Measurements from ENCODE around the gene LACTBL1. TPM values are rescaled to one million over a fixed set of nuclear protein-coding genes. Genes with fewer than 3 reads are reported as not detected.

The LACTBL1 gene
- total RNA-seq, 1 experiment from 2014 or later = not detected

DNA sequence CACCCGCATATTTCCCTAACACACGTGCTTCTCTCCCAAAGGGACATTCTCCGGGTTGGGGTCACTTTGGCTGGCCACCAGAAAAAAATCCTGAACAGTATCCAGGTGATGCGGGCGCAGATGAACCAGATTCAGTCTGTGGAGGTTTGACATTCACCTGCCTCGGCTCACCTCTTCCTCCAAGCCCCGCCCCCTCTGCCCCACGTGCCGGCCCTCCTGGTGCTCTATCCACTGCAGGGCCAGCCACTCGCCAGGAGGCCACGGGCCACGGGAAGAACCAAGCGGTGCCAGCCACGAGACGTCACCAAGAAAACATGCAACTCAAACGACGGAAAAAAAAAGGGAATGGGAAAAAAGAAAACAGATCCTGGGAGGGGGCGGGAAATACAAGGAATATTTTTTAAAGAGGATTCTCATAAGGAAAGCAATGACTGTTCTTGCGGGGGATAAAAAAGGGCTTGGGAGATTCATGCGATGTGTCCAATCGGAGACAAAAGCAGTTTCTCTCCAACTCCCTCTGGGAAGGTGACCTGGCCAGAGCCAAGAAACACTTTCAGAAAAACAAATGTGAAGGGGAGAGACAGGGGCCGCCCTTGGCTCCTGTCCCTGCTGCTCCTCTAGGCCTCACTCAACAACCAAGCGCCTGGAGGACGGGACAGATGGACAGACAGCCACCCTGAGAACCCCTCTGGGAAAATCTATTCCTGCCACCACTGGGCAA is 59.1 kb downstream of the LACTBL1 start:
- no peak overlapping the region for H3K18ac ChIP-seq (ENCODE audit: insufficient read length, low read depth, low read length)
- H3K79me2 ChIP-seq (ENCODE audit: insufficient read depth, low read length) = no peaks in the 10 kb centered on the region
- H4K91ac ChIP-seq (ENCODE audit: insufficient read length, low read depth, low read length) = no peak overlapping the region
- no peak overlapping the region for H2BK20ac ChIP-seq (ENCODE audit: low read depth, low read length, poor library complexity, severe bottlenecking)
- H4K5ac ChIP-seq (ENCODE audit: insufficient read length, low read depth, low read length) = no peak overlapping the region
- no CpG with 5 or more reads among the region's 24 CpGs for WGBS (ENCODE audit: extremely low coverage, insufficient read length, low lambda C conversion rate)
- H3K79me1 ChIP-seq (ENCODE audit: insufficient read depth, low read depth, low read length, poor library complexity, severe bottlenecking) = no peaks in the 10 kb centered on the region
- no peaks in the 10 kb centered on the region for H3K27me3 ChIP-seq (ENCODE audit: insufficient read depth, low read length)
- Mint-ChIP-seq H3K4me3 (no peak overlapping the region), H3K36me3 (ENCODE audit: insufficient read depth in 1 of 3, low read depth in 3 of 3) (no peaks in the 10 kb centered on the region), H3K27ac (peak overlapping the region in 2 of 3 experiments; percentile 45 to 62; a peak in 3 of 7 replicates), H3K4me1 (peaks cover 12 to 15% of the 10 kb centered on the region in 2 experiments), H3K9me3 (no peaks in the 10 kb centered on the region), H3K27me3 (ENCODE audit: low read depth) (no peaks in the 10 kb centered on the region; the same call in 1 of the 2 replicates)
- no peaks in the 10 kb centered on the region for H3K4me1 ChIP-seq (ENCODE audit: insufficient read depth, low read length)
- H4K8ac ChIP-seq (replicated peaks; ENCODE audit: insufficient read length, low read depth, low read length) = no peak overlapping the region
- H3K9ac ChIP-seq (ENCODE audit: extremely low read depth, insufficient read length, low read length) = no peak overlapping the region
- no peak overlapping the region for H3T11ph ChIP-seq (ENCODE audit: low read length)
- no peak overlapping the region for H2AFZ ChIP-seq (ENCODE audit: low read length)
- H3K23me2 ChIP-seq (ENCODE audit: insufficient read length, low read depth, low read length, poor library complexity, severe bottlenecking) = no peaks in the 10 kb centered on the region
- DNase-seq = no peak
- H3K4ac ChIP-seq (ENCODE audit: low read depth, low read length) = no peak overlapping the region
- H4K20me1 ChIP-seq (ENCODE audit: control insufficient read depth, insufficient read depth, insufficient read length) = no peaks in the 10 kb centered on the region
- TF ChIP-seq, protein P1, sequence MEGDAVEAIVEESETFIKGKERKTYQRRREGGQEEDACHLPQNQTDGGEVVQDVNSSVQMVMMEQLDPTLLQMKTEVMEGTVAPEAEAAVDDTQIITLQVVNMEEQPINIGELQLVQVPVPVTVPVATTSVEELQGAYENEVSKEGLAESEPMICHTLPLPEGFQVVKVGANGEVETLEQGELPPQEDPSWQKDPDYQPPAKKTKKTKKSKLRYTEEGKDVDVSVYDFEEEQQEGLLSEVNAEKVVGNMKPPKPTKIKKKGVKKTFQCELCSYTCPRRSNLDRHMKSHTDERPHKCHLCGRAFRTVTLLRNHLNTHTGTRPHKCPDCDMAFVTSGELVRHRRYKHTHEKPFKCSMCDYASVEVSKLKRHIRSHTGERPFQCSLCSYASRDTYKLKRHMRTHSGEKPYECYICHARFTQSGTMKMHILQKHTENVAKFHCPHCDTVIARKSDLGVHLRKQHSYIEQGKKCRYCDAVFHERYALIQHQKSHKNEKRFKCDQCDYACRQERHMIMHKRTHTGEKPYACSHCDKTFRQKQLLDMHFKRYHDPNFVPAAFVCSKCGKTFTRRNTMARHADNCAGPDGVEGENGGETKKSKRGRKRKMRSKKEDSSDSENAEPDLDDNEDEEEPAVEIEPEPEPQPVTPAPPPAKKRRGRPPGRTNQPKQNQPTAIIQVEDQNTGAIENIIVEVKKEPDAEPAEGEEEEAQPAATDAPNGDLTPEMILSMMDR (conservative IDR thresholded peaks at IDR 0.05) = no peak
- H3K9me3 ChIP-seq (ENCODE audit: control insufficient read depth, low read depth, low read length) = no peaks in the 10 kb centered on the region
- H2BK120ac ChIP-seq (ENCODE audit: low read depth, low read length, poor library complexity, severe bottlenecking) = no peak overlapping the region
- H2BK5ac ChIP-seq (ENCODE audit: insufficient read length, low read length) = no peak overlapping the region
- H2BK12ac ChIP-seq (ENCODE audit: insufficient read length, low read depth, low read length) = no peak overlapping the region
- no peak overlapping the region for H2BK15ac ChIP-seq (ENCODE audit: low read depth, low read length)
- H3K4me2 ChIP-seq (ENCODE audit: insufficient read depth, insufficient read length, low read length) = no peak overlapping the region
- no peak overlapping the region for H3K23ac ChIP-seq (ENCODE audit: insufficient read length, low read depth, low read length)
- H3K14ac ChIP-seq (ENCODE audit: insufficient read depth, low read length) = no peak overlapping the region
- H3K27ac ChIP-seq (ENCODE audit: insufficient read length, low read depth, low read length) = no peak overlapping the region
- H2AK5ac ChIP-seq (ENCODE audit: insufficient read length, low read length) = no peak overlapping the region
- H3K56ac ChIP-seq (ENCODE audit: insufficient read length, low read depth, low read length) = no peak overlapping the region
